ENCODE measurements around the gene RYR3. TPM values are rescaled to one million over a fixed set of nuclear protein-coding genes. Genes with fewer than 3 reads are reported as not detected.

The RYR3 gene
- total RNA-seq, 1 donor from 2014 or later: 0.07 TPM

- Mint-ChIP-seq H3K9me3 (ENCODE audit: low read depth) (no peaks in the 10 kb centered on the region), H3K4me3 (ENCODE audit: unreplicated experiment) (no peak overlapping the region), H3K27me3 (ENCODE audit: low read depth) (peaks cover 17% of the 10 kb centered on the region), H3K36me3 (ENCODE audit: low read depth) (no peaks in the 10 kb centered on the region), H3K27ac (ENCODE audit: unreplicated experiment) (no peak overlapping the region), H3K4me1 (ENCODE audit: low read depth) (no peaks in the 10 kb centered on the region)
- TF ChIP-seq CTCF (IDR thresholded peaks at IDR 0.05): no peak
- no peak for DNase-seq (ENCODE audit: low spot score)
Observed at GRCh38 chr15:33448151-33448550, 137.4 kb downstream of the RYR3 start.

GRCh38 chr15:33448961-33449606, 138.3 kb downstream of the RYR3 start:
- no peak for DNase-seq (ENCODE audit: low spot score)
- no peak for TF ChIP-seq CTCF (IDR thresholded peaks at IDR 0.05)
- H3K27me3 Mint-ChIP-seq (ENCODE audit: low read depth): peaks cover 15% of the 10 kb centered on the region
- no peak overlapping the region for H3K27ac Mint-ChIP-seq (ENCODE audit: unreplicated experiment)
- no peaks in the 10 kb centered on the region for H3K36me3 Mint-ChIP-seq (ENCODE audit: low read depth)
- H3K4me1 Mint-ChIP-seq (ENCODE audit: low read depth): no peaks in the 10 kb centered on the region
- H3K9me3 Mint-ChIP-seq (ENCODE audit: low read depth): no peaks in the 10 kb centered on the region
- H3K4me3 Mint-ChIP-seq (ENCODE audit: unreplicated experiment): no peak overlapping the region

GRCh38 chr15:33449810-33450209, 139.0 kb downstream of the RYR3 start:
- no peaks in the 10 kb centered on the region for H3K9me3 Mint-ChIP-seq (ENCODE audit: low read depth)

GRCh38 chr15:33451385-33451784, 140.6 kb downstream of the RYR3 start:
- H3K36me3 Mint-ChIP-seq (ENCODE audit: low read depth): no peaks in the 10 kb centered on the region
- H3K27me3 Mint-ChIP-seq (ENCODE audit: low read depth): peaks cover 15% of the 10 kb centered on the region
- H3K9me3 Mint-ChIP-seq (ENCODE audit: low read depth): no peaks in the 10 kb centered on the region
- H3K27ac Mint-ChIP-seq (ENCODE audit: unreplicated experiment): no peak overlapping the region
- no peak for DNase-seq (ENCODE audit: low spot score)
- no peaks in the 10 kb centered on the region for H3K4me1 Mint-ChIP-seq (ENCODE audit: low read depth)
- TF ChIP-seq CTCF (IDR thresholded peaks at IDR 0.05): no peak
- H3K4me3 Mint-ChIP-seq (ENCODE audit: unreplicated experiment): no peak overlapping the region

More at GRCh38 chr15:33449810-33450209, 139.0 kb downstream of the RYR3 start:
- Mint-ChIP-seq H3K4me1 (ENCODE audit: low read depth) (no peaks in the 10 kb centered on the region), H3K27ac (ENCODE audit: unreplicated experiment) (no peak overlapping the region), H3K36me3 (ENCODE audit: low read depth) (no peaks in the 10 kb centered on the region), H3K27me3 (ENCODE audit: low read depth) (peaks cover 13% of the 10 kb centered on the region), H3K4me3 (ENCODE audit: unreplicated experiment) (no peak overlapping the region)
- no peak for DNase-seq (ENCODE audit: low spot score)
- TF ChIP-seq CTCF (IDR thresholded peaks at IDR 0.05): no peak

GRCh38 chr15:33453761-33454160, 143.0 kb downstream of the RYR3 start:
- H3K4me3 Mint-ChIP-seq (ENCODE audit: unreplicated experiment): no peak overlapping the region
- H3K4me1 Mint-ChIP-seq (ENCODE audit: low read depth): no peaks in the 10 kb centered on the region
- H3K36me3 Mint-ChIP-seq (ENCODE audit: low read depth): no peaks in the 10 kb centered on the region
- no peak for DNase-seq (ENCODE audit: low spot score)
- no peak overlapping the region for H3K27ac Mint-ChIP-seq (ENCODE audit: unreplicated experiment)
- peaks cover 11% of the 10 kb centered on the region for H3K27me3 Mint-ChIP-seq (ENCODE audit: low read depth)
- no peaks in the 10 kb centered on the region for H3K9me3 Mint-ChIP-seq (ENCODE audit: low read depth)
- TF ChIP-seq CTCF (IDR thresholded peaks at IDR 0.05): no peak

All from chondrocyte (in vitro differentiated cells).